HG02981 (cell line): ENCODE results near the gene IRAG1.

Experiments used
- ATAC-seq: cut with Tn5 transposase; IDR thresholded peaks from one replicate; pipeline ENCODE4 v1.9.1; 2021; ENCODE audit warnings: mild to moderate bottlenecking, moderate library complexity; ENCODE audit not compliant: unreplicated experiment

Gene IRAG1

GRCh38 chr11:10650630-10651029 is 42.9 kb downstream of the IRAG1 start:
- no peak for ATAC-seq

GRCh38 chr11:10650166-10650565 is 43.4 kb downstream of the IRAG1 start:
- ATAC-seq, result no peak

DNA sequence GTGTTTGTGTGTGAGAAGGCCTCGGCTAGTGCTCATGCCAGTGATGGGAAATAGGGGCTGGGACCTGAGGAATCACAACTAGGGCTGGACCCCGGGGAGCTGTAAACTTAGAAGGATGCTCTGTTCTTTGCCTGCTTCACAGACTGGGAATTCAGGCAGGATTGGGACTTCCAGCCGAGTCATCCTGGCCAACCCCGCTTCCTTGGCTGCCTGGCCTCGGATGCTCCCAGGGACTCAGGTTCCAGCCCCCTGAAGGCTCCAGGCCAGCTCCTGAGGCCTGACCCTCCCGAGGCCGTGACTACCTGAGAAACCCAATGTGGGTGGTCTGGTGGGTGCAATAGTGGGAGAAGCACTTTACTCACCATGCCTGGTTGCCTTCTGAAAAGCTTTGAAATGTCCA is 44.7 kb downstream of the IRAG1 start:
- no peak for ATAC-seq

GRCh38 chr11:10646681-10647355 is 46.7 kb downstream of the IRAG1 start:
- no peak for ATAC-seq

DNA sequence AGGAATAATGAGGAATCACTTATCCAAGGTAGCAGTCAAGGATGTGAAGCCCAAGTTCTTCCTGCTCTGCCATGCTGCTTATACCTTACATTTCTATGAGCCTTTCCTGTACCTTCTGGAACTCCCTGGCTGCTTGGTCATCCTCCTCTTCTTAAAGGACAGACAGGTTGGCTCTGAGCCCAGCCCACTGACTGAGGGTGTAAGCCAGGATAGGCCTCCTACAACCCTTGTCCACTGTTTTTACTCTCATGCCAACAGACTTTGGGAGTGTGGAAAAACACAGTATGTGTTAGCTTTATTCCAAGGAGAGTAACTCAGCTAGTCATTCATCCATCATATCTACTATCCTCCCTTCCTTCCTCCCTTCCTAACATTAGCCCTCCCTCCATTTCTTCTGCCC is 47.5 kb downstream of the IRAG1 start:
- ATAC-seq, result no peak

DNA sequence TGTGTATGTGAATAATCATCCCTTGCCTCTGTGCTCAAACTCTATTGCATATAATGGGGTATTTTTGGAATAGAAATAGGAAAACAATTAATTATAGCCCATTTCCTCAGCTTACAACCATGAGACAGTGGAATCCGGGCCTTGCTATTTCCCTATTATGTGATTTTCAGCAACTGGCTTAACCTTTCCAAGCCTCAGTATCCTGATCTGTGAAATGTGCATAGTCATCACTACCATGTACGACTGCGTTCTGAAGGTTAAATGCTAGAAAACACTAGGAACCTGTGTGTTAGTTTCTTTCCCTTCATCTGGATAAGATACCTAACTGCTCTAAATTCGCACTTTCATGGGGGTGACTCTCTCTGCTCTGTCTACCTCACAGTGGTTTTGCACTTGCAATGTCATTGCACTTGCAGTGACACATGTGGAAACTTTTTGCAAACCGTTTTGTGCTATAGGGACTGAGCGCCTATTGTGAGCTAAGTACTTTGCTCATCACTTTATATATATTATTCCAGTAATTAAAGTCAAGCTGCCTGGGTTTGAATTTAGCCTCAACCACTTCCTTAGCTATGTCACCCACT is 48.3 kb downstream of the IRAG1 start:
- no peak for ATAC-seq
